PFSK-1 (cell line): ENCODE results near the gene FAIM.

Source experiments
- FOXP2 ChIP-seq: optimal IDR thresholded peaks from 2 replicates; pipeline ENCODE3; 2011; ENCODE audit warnings: borderline replicate concordance, control low read depth, inconsistent platforms; ENCODE audit not compliant: insufficient read depth; ENCODE audit errors: extremely low read length, extremely low read depth
- POLR2AphosphoS5 ChIP-seq: IDR thresholded peaks from 2 replicates; pipeline ENCODE4 v1.6.1; 2012; ENCODE audit warnings: low read depth, mild to moderate bottlenecking, control low read depth, low read length, moderate library complexity
- SIN3A ChIP-seq: IDR thresholded peaks from 2 replicates; pipeline ENCODE4 v1.6.1; 2012; ENCODE audit warnings: mild to moderate bottlenecking, low read length, moderate library complexity, borderline replicate concordance; ENCODE audit not compliant: insufficient read depth
- TAF1 ChIP-seq: IDR thresholded peaks from 2 replicates; pipeline ENCODE4 v1.6.1; 2012; ENCODE audit warnings: low read length, control low read depth, borderline replicate concordance; ENCODE audit not compliant: insufficient read depth
- TF ChIP-seq, protein P1 (sequence below), 2 experiments: IDR thresholded peaks; 2 replicates each; pipeline versions ENCODE4 v1.6.1 to v1.8.0; 2011 to 2012; ENCODE audit warnings: low read depth in 2 of 2, low read length in 2 of 2, control low read depth in 1 of 2, inconsistent platforms in 1 of 2, mild to moderate bottlenecking in 1 of 2, moderate library complexity in 1 of 2; ENCODE audit not compliant: insufficient read depth in 1 of 2

Gene FAIM

DNA sequence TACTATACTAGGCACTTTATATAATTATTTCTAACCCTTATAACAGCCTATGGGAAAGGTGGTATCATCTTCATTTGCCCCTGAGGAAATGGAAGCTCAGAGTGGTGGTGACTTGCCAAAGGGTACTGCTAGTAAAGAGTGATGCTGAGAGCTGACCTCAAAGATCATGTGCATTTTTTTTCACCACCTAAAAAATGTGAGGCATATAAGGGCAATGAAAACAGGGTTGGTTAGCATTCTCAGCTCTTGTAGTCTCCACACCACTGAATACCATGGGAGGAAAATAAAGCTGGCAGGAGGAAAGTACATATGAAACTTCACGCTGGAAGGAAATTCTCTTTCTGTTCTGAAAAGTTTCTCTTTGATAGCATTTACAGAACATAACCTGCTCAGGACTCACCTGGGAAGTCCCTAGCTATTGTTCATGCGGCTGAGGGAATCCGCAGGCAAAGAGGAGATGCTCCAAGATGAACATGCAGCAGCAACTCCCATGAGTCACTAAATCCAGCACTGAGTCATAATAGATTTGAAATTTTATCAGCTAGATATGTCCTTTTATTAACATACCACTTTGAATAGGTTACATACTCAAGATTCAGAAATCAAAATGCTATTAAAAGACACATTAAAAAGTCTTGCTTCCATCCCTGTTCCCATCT, 17.3 kb downstream of the FAIM start:
- TF ChIP-seq SIN3A, result no peak

DNA sequence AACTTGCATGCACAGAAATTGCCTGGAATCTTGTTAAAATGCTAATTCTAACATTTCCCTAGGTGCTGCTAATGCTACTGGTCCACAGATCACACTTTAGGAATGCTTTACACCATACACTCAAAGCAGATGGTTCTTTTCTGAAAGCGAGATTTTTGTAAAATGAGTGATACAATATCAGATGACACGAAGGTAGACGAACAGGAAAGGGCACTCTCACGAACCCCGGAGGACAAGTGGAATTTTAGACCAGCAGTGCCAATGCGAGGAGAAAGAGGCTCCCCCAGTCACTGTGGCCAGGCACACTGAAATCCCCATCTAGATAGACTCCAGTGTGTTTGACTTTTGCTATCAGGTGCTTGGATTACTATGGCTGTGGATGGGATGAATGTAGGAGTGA, 21.0 kb downstream of the FAIM start:
- TF ChIP-seq SIN3A (no peak), TAF1 (no peak), POLR2AphosphoS5 (no peak), FOXP2 (no peak)
- TF ChIP-seq, protein P1, sequence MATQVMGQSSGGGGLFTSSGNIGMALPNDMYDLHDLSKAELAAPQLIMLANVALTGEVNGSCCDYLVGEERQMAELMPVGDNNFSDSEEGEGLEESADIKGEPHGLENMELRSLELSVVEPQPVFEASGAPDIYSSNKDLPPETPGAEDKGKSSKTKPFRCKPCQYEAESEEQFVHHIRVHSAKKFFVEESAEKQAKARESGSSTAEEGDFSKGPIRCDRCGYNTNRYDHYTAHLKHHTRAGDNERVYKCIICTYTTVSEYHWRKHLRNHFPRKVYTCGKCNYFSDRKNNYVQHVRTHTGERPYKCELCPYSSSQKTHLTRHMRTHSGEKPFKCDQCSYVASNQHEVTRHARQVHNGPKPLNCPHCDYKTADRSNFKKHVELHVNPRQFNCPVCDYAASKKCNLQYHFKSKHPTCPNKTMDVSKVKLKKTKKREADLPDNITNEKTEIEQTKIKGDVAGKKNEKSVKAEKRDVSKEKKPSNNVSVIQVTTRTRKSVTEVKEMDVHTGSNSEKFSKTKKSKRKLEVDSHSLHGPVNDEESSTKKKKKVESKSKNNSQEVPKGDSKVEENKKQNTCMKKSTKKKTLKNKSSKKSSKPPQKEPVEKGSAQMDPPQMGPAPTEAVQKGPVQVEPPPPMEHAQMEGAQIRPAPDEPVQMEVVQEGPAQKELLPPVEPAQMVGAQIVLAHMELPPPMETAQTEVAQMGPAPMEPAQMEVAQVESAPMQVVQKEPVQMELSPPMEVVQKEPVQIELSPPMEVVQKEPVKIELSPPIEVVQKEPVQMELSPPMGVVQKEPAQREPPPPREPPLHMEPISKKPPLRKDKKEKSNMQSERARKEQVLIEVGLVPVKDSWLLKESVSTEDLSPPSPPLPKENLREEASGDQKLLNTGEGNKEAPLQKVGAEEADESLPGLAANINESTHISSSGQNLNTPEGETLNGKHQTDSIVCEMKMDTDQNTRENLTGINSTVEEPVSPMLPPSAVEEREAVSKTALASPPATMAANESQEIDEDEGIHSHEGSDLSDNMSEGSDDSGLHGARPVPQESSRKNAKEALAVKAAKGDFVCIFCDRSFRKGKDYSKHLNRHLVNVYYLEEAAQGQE (IDR thresholded peaks at IDR 0.05; ENCODE audit: insufficient read depth in 1 of 2, low read depth in 2 of 2, low read length in 2 of 2), result no peak

DNA sequence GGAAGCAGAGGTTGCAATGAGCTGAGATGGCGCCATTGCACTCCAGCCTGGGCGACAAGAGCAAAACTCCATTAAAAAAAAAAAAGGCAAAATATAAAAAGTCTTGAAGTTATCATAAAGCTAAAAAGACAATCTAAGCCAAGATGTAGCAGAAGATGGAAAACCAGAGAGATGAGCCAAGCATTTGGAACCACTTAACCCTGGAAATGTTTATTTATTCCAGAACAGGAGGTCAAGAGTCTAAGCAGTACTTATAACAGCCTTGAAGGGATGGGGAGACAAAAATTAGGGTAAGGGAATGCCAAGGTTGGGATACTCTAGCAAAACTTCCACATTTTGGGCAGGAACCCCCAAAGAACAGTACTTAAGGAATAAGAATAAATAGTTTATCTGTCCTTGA, 30.1 kb downstream of the FAIM start:
- no peak for TF ChIP-seq TAF1
- no peak for TF ChIP-seq SIN3A
- TF ChIP-seq POLR2AphosphoS5, result no peak
- TF ChIP-seq, protein P1 (IDR thresholded peaks at IDR 0.05; ENCODE audit: insufficient read depth in 1 of 2, low read depth in 2 of 2, low read length in 2 of 2), result no peak
- TF ChIP-seq FOXP2, result no peak

DNA sequence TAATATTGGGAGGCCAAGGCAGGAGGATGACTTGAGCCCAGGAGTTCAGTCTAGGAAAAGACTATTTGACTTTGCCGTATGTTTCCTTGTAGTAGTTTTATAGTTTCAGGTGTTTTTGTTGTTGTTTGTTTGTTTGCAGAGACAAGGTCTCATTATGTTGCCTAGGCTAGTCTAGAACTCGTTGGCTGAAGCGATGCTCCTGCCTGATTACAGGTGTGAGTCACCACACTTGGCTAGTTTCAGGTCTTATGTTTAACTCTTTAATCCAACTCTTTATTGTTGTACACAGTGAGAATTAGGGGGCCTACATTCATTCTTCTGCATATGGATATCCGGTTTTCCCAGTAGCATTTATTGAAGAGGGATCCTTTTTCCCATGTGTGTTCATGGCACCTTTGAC, 32.0 kb downstream of the FAIM start:
- TF ChIP-seq POLR2AphosphoS5 (no peak), TAF1 (no peak), FOXP2 (no peak), SIN3A (no peak)
- TF ChIP-seq, protein P1 (IDR thresholded peaks at IDR 0.05; ENCODE audit: insufficient read depth in 1 of 2, low read depth in 2 of 2, low read length in 2 of 2), result no peak

DNA sequence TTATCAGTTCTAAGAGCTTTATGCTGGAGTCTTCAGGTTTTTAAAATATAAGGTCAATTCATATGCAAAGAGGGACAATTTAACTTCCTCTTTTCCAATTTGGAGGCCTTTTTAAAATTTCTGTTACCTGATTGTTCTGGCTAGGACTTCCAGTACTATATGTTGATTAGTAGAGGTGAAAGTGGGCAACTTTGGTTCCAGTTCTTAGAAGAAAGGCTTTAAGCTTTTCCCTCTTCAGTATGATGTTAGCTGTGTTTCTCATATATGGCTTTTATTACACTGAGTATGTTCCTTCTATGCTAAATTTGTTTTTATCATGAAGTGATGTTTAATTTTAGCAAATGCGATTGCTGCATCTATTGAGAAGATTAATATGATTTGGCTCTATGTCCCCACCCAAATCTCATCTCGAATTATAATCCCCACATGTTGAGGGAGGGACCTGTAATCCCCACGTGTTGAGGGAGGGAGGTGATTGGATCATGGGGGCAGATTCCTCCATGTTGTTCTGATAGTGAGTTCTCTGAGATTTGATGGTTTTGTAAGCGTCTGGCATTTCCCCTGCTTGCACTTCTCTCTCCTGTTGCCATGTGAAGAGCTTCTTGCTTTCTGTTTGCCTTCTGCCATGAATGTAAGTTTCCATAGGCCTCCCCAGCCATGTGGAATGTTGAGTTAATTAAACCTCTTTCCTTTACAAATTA, 33.8 kb downstream of the FAIM start:
- TF ChIP-seq, protein P1 (IDR thresholded peaks at IDR 0.05; ENCODE audit: insufficient read depth in 1 of 2, low read depth in 2 of 2, low read length in 2 of 2), result no peak
- no peak for TF ChIP-seq POLR2AphosphoS5
- TF ChIP-seq TAF1, result no peak
- TF ChIP-seq SIN3A, result no peak
- no peak for TF ChIP-seq FOXP2
